Stimulated activated CD8-positive, alpha-beta memory T cell treated with anti-CD3 and anti-CD28 coated beads, Interleukin-4, amount 100 ng/mL, for 24 hours (primary cell): ENCODE data around the gene SLC25A51.
A peak's percentile ranks its signal among the peaks of the same experiment; 100 is the strongest.

ENCODE experiments used
- DNase-seq: peaks from one replicate; pipeline ENCODE4 v3.0.0-alpha.2; 2020; ENCODE audit warnings: low read depth

SLC25A51 gene, protein sequence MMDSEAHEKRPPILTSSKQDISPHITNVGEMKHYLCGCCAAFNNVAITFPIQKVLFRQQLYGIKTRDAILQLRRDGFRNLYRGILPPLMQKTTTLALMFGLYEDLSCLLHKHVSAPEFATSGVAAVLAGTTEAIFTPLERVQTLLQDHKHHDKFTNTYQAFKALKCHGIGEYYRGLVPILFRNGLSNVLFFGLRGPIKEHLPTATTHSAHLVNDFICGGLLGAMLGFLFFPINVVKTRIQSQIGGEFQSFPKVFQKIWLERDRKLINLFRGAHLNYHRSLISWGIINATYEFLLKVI

DNA sequence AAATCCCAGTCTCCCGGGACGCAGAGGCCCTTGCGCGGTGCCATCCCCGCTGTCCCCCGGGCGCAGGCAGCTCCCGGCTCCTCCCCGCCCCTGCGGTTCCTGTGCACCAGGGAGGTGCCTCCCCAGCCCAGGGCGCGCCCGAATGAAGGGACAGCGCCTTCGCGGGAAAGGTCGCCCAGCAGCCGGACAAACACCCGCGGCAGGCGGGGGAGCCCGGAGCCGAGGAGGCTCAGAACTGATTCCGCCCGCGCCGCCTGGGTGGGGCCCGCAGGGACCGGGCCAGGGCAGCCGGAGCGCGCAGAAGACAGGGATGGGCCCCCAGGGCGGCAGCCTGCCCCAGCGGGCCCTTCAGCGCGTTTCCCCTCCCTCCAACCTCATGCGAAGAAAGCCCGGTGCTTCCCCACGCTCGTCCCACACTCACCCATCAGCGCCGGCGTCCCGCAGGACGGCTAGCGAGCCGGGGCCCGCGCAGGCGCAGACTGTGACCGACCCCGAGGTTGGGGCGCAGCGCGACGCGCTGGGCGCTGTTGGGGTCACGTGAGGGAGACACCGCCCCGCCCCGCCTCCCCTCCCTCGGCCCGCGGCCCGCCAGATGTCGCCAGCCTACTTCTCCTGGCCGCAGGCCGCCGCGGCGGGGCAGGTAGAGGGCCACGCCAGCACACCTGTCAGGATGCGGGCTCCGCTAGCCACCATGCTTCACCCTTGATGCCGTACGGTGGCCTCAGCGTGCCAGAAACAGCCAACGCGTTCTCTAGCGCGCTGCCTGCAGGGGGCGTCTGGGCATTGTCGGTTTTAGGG is at the start of gene SLC25A51:
SLC25A51 (minus strand) TSS at position 481 of the 798 bp plus-strand sequence. CDS start 15,577 bp downstream, outside the sequence.
- DNase-seq = peak; percentile 91

DNA sequence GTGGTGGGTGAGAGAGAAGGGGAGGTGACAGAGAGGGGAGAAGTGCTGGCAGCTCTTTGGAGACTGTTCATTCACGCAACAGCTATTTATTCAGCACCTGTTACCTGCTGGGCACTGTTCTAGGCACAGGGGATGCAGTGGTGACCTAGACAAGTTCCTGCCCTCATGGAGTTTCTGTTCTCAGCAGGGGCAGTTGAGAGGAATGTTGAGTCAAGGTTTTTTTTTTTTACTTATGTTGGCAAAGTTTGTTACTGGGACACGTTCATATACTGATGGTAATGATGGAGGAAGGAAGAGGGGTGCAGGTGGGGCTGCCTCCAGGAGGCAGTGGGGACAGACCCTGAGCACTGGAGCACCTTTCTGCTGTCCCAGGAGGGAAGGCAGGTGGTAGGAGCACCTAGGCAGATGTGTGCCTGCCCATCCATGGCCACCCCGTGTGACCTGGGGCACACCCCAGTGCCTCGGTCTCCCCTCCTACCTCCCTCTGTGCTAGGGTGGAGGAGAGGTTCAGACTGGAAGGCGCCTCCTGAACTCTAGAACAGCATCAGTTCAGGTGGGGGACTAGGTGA is 49.4 kb upstream of the SLC25A51 start:
- DNase-seq = no peak

DNA sequence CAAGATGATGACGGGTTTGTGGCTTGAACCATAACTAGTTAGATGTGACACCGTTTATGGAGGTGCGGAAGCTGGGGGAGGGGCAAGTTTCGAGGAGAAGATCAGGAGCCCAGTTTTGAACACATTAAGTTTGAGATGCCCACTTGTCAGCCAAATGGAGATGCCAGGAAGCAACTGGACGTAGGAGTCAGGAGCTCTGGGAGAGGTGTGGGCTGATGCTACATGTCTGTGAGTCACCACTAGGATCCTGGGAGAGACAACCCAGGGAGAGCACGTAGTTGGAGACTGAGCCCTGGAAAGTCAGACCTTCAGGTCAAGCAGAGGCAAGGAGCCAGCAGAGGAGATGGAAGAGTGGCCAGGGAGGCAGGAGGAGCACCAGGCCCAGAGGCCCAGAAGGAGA is 48.8 kb upstream of the SLC25A51 start:
- DNase-seq = no peak

DNA sequence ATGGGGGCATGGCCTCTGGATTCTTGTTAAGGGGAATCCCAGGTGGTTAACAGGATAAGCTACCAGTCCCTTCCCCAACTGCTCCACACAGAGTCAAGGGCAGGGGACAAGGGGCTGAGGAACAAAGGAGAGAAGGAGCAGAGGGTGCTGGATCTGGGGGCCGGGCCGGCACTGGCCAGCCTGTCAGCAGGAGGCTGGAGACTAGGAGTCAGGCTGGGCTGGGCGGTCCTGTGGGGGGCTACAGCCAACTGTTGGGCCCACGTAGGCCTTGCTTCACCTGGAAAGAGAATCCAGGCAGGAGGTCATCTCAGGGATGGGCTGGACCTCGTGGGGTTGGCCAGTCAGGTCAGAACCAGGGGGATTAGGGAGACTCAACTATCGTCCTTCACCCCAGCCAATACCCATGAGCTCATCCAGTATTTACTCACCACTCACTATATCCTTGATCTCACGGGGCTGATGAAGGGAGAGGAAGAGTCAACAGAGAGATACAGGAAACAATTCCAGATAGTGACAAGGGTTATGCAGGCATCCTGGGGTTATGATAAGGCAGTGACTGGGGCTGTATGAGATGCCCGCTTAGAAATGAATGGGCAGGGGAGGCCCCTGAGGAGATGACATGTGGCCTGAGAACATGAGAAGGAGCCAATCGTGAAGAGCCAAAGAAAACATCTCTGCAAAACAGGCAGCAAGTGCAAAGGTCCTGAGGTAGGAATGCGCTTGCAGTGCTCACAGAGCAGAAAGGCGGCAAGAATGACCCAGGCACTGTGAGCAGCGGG is 47.9 kb upstream of the SLC25A51 start:
- no peak for DNase-seq

DNA sequence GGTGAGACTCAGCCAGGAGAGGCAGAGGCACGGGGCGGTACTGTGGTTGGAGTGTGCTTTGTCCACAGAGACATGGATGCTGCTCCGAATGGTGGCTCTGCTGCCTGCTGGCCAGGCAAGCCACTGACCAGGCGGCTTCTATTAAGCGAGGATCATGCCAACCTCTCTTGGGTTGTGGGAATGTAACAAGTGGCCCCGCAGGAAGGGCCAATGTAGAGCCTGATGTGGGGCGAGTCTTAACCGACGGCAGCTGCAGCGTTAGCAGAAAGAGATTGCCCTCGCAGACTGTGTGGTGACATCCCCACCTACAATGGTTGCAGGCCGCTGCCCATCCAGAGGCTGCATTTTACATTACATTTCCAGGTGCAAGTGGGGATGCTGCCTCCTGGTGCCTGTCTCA is 46.6 kb upstream of the SLC25A51 start:
- DNase-seq = no peak

DNA sequence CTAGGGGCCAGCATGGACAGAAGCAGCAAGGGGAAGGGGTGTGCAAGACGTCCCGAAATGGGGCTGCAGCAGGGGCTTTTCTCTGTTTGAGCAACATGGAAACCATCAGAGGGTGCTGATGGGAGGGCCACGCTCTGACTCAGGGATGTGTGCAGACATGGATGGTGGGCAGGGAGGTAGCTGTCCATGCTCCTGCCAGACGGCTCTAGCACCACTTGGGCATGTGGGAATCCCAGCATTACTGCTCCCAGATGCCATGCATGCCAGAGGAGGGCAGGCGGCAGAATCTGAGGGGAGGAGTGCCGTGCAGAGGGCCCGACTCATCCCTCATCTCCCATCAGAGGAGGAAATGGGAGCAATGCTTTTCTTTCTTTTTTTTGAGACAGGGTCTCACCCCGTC is 45.6 kb upstream of the SLC25A51 start:
- no peak for DNase-seq

DNA sequence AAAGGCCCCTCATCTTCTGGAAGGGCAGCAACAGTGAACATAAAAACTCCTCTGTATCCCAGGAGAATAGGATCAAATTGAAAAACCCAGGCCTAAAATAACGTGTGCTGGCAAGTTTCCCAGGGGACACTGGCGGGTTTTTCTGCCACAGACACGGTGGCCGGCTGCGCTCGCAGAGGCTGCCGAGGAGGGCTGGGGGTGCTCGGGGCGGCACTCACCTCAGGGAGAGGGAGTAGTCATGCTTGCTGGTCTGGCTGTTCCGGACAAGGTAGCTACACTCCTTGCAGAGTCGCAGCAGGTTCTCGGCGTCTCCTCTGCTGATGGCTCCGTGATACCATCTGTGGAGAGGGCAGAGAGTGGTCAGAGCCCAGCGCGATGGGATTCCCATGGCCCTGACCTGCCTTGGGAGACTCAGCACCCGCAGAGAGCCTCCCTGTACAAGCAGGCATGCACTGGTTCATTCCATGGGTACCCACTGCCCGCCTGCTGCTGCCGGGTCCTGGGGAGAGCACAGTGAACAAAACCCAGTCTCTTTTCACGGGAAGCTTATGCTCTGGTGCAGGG is 44.6 kb upstream of the SLC25A51 start:
- DNase-seq = no peak

DNA sequence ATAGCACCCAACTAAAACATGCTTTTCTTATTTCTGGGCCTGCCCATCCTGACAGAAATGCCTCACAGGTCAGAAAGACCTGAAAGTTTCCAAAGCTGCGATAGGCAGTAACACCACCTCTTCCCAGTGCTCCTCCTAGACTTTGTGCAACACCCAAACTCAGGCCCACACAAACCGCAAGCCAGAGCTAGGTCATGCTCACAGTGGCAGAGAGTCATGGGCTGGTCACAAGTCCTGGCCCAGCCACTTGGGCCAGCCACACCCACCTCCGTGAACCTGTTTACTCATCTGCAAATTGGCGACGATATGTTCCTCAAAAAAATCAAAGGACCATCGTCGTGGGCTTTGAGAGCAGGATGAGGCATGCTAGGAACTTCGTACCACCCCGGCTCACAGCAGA is 44.0 kb upstream of the SLC25A51 start:
- DNase-seq = no peak

DNA sequence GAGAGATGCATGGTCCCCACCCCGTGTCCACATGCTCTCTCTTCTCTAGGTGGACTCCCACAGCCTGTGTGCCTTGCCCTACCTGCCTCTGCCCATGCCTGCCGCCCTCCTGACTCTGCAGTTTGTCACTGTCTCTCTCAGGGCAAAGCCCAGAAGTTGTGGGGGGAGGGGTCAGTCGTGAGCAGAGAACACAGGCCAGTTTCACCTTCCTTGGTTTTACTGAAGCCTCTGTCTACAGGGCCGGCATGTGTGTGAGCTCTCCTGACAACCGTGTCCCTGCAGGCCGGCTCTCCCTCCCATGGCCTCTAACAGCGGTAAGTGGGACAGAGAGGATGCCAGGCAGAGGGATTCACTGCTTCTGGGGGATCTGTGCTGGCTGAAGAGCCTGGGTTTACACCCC is 43.5 kb upstream of the SLC25A51 start:
- no peak for DNase-seq

DNA sequence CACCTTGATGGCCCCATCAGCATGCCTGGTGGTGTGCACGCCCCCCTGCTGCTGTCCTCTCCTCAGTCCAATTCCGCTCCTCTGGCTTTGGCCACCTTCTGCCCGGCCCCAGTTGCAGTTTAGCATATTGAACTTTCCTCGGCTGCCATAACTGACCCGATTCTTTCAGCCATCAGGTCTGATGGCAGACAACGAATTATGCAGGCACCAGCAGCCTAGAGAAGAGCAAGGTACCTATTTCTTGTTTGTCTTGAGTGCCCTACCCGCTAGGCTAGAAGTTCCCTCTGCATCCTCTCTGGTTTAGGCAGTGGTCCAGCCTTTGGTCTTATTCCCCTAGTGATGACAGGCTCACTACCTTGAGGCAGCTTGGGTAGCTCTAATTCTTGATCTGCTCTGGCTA is 43.0 kb upstream of the SLC25A51 start:
- DNase-seq = no peak

DNA sequence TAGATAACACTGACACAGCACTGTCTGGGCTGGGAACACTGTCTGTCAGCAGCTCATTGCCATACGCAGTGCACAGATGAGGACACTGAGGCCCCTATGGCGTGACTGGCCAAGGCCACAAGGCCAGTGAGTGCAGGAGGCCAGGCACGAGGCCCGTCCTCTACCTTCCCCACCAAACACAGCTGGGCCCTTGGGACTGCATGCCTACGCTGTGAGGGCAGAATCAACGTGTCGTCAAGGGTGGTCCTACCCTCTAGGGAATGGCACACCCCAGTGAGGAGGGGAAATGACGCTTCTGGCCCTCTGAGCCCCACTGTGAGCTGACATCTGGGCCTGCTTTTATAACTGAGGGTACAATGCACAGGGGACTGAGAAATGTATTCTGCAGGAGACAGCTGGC is 42.1 kb upstream of the SLC25A51 start:
- no peak for DNase-seq

DNA sequence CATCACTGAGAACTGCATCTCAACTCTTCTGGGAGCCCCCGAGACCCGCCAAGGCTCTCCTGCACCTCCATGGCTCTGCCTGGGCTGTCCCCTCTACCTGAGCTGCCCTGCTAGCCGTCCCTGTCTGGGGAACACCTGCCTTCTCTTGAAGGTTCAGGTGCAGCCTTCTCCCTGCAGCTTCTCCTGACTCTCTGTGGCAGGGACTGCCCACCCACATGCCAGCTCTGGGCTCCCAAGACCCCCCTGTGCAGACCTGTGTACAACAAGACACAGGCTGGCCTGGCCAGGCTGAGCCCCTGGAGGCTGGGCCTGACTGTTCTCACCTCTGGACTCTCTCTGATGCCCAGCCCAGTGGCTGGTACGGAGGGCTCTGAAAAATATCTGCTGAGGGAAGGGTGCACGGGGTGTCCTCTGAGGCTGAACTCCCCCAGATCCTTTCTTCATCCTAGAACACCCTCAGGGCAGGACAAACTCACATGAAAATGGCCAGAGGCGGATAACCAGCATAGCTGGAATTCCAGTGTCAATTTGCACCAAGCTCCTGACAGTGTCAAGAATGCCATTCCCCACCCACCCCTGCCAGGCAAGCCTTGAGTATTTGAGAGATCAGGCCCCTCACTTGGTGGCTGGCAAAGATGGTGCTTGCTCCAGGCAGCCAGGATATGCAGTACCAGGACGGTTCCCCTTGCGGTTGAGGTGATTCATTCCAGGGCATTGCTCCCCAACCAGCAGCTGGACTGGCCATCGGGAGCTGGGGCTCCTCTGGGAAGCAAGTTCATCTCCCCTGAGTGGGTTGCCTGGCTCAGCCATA is 40.9 kb upstream of the SLC25A51 start:
- no peak for DNase-seq

DNA sequence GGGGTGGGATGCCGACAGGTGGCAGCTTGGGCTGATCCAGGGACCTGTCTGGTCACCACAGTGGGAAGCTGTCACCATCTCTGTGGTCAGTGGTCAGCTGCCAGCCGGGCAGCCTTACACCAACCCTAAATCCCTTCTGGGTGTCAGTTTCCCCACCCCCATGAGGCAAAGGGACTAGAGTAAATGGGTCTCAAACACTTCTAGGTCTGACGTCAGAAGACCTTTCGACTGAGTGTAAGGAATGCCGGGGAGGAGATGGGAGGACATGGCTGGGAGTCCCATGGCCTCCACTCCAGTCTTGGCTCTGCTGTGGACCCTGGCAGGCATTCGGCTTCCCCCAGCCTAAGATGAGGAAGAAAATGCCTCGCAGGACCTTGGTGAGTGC is 40.3 kb upstream of the SLC25A51 start:
- DNase-seq = no peak

DNA sequence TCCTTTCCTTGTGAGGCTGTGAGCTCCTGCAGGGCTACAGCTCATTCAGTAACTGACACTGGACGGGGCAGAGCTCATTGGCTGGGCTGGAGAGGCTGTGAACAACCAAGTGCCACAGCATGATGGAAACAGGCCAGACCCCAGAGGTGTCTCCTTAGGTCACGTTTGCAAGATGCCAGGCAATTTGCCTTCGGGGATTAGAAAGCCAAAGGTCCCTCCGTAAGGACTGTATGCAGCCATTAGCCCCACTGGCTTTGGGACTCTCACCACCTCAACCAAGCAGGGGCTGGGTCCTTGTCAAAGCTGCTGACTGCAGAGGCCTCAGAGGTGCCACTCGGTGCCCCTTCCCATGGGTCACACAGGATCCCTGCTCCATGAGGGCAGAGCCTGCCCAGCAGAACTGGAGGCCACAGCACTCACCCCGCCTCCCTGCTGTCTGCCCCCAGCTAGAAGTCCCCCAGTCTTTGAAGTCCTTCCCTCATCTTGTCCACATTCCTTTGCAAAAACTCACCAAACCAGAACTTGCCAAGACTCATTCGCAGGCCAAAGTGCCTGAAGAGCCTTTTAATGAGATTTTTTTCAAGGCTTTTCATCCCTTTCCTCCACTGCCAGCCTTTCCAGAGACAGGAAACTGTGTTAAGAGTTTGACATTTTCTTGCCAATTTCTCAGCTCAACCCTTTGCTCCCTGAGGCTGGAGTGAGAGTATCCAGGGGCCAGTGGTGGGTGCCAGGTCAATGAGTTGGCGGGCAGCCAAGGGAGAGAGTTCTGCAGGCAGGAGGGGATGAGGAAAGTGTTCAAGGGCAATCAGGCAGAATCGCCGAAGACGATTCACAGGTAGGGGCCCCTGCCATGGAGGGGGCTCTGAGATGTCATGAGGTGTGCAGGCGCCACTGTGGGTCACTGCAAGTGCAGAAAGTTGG is 39.7 kb upstream of the SLC25A51 start:
- no peak for DNase-seq

DNA sequence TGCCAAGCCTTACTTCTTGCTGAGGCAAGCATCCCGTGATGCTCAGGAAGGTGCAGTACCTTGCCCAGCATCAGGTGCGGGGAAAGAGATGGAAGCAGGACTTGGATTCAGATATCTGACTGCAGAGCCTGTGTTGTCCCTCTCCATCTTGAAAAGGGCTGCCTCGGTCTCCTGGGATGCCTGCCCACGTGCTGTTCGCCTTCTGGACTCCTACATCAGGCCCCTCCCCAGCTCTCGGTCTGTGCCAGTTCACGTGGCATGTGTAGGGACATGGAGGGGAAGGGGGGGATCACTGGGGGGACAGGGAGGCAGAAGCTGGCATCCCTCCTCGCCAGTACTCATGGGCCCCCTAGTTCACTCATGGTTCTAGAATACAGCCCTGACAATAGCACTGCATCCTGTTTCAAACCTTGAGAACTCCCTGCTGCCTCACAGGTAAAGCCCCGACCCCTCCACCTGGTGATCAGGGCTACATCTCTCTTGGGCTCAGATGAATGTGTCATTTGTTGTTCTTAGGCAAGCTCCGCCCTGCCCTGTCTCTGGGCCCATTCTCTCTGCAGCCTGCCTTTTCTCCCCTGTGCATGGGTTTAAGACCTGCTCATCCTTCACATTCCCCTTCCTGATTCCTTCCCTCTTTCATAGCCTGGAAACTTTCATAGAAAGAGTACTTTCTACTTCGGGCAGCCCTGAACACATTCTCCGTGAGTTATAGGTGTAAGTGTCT is 38.9 kb upstream of the SLC25A51 start:
- DNase-seq = no peak

DNA sequence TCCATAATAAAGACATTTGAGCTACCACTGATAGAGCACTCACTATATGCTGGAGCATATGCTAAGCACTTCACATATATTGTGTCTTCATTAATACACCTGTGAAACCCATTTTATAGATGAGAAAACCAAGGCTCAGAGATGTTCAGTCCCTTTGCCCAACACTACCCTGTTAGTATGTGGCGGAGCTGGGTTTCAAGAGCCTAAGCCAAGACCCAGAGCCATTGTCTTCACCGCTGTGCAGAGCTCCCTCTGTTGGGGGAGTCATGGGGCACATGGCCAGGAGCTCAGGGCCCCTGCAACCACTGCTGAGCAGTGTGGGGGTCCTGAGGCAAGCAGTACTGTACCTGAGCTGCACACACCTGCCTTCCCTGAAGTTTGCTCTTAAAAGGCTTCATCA is 37.3 kb upstream of the SLC25A51 start:
- no peak for DNase-seq

DNA sequence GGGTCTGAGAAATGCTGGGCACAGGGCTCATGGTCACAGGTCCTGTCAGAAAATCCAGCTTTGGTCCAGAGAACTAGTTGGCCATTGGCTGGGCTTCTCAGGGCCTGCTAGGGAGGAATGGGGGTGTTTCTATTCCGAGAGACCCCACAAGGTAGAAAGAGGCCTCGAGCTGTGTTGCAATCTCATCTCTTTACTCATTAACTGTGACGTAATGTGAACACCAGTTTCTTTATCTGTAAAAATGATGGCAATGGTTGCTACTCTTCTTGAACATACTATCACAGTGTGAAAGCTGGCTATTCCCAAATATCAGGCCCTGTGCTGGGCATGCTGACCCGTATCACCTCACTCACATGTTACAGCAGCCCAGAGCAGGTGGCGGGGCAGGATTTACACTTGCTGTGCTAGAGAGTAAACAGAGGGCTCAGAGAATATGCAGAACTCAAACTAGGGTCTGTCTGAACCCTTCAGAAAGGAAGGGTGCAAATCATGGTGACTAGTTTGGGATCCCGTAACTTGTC is 35.7 kb upstream of the SLC25A51 start:
- DNase-seq = no peak

DNA sequence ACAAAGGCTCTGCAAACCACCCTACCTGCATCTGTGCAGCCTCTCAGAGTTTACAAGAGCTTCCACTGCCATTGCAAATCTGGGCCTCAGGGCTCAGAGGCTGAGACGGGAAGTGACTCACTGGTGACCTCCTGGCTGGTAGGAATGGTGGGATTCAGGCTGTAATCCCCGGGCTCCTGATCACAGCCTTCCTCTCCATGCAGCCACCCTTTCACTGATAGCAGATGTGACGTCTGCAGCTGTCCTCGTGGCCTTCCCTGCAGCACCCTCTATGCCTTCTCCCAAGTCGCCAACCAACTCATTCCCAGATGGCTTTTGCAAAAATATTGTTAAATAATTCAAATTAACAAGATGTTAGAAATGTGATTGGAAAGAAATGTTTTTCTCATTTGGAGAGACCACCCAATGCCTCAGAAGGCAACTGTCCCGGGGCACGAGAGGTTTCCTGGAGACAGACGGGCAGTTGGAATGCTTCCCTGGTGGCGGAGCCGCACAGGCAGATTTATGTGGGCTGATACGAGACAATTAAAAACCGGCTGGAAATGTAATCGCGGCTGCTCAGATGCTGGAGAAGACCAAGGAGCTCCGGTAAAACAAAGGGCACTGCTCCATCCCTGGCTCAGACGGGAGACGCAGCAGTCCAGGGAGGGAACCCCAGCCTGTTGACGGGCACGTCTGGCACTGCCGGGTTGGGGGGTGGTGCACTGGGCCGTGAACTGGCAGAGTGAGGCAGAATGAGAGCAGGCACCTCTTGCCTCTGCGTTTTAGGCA is 34.4 kb upstream of the SLC25A51 start:
- no peak for DNase-seq

DNA sequence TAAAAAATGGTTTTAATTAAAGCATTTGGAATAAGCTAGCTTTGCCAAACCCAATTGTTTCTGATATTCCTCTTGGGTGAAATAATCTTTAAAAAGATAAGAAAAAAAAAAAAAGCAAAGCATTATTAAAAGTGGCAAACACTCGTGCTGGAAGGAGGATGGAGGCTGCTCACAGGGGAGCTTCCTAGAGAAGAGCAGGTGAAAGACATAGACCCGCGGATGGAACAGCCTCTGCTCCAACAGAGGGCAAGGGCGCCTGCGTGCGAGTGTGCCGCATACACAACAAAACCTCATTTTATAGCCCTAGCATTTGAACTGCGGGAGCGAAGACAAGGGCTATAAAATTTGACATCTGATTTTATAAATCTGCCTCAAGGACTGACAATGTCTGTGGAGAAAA is 33.4 kb upstream of the SLC25A51 start:
- DNase-seq = no peak
